GM18867 (cell line): ENCODE data around the gene CCNL2.

Source experiments
- ATAC-seq: cut with Tn5 transposase; IDR thresholded peaks from one replicate; pipeline ENCODE4 v1.9.1; 2021; ENCODE audit warnings: mild to moderate bottlenecking, moderate library complexity; ENCODE audit not compliant: unreplicated experiment

The CCNL2 gene

GRCh38 chr1:1358433-1359271 is 40.5 kb downstream of the CCNL2 start, which contains the start of gene MXRA8:
Gene MXRA8 (minus strand): TSS chr1:1358555. CDS start chr1:1358504, 51 bp downstream.
- ATAC-seq = no peak

GRCh38 chr1:1357871-1358432 is 41.2 kb downstream of the CCNL2 start:
- no peak for ATAC-seq

GRCh38 chr1:1356796-1357401 is 42.2 kb downstream of the CCNL2 start:
- ATAC-seq = no peak

- ATAC-seq = no peak
Observed at GRCh38 chr1:1356166-1356795, 42.9 kb downstream of the CCNL2 start.

GRCh38 chr1:1355416-1355815 is 43.7 kb downstream of the CCNL2 start:
- no peak for ATAC-seq

GRCh38 chr1:1354271-1355247 is 44.6 kb downstream of the CCNL2 start:
- no peak for ATAC-seq

GRCh38 chr1:1353389-1354151 is 45.6 kb downstream of the CCNL2 start:
- ATAC-seq = no peak

GRCh38 chr1:1352786-1353388 is 46.2 kb downstream of the CCNL2 start:
- no peak for ATAC-seq

- ATAC-seq = no peak
Observed at GRCh38 chr1:1351511-1352427, 47.4 kb downstream of the CCNL2 start.

- peak; percentile 57 for ATAC-seq
Observed at GRCh38 chr1:1349256-1350012, 49.7 kb downstream of the CCNL2 start, which contains the start of gene DVL1. Gene DVL1 (minus strand): TSS chr1:1349418. CDS start chr1:1349065, 353 bp downstream.

- peak; percentile 4 for ATAC-seq
Observed at GRCh38 chr1:1348420-1349255, 50.5 kb downstream of the CCNL2 start.

GRCh38 chr1:1347663-1348419 is 51.3 kb downstream of the CCNL2 start:
- no peak for ATAC-seq

- ATAC-seq = no peak
Observed at GRCh38 chr1:1347026-1347595, 52.0 kb downstream of the CCNL2 start.

- no peak for ATAC-seq
Observed at GRCh38 chr1:1346501-1346890, 52.6 kb downstream of the CCNL2 start.

GRCh38 chr1:1345860-1346500 is 53.2 kb downstream of the CCNL2 start:
- no peak for ATAC-seq
